SU-DHL-6 (cell line): Measurements from ENCODE around the gene NUP188.

Experiments
- H2AFZ ChIP-seq: fragments of 200-600 bp; sonication (generic); 2 replicates; pipeline ENCODE4 v1.6.1; 2014; ENCODE audit warnings: low read depth, mild to moderate bottlenecking, moderate library complexity, mixed read lengths, antibody characterized with exemption, low read length; ENCODE audit not compliant: severe bottlenecking
- H3F3A ChIP-seq: fragments of 200-600 bp; shearing (Covaris generic); 2 replicates; pipeline ENCODE4 v1.6.0; 2016; ENCODE audit warnings: antibody characterized with exemption, mild to moderate bottlenecking; ENCODE audit not compliant: insufficient read depth
- H3K27ac ChIP-seq: fragments of 200-600 bp; sonication (generic); 2 replicates; pipeline ENCODE4 v1.5.1; 2016; ENCODE audit warnings: low read depth, mild to moderate bottlenecking, low read length, moderate library complexity, mixed read lengths
- H3K27me3 ChIP-seq: fragments of 200-600 bp; sonication (generic), shearing (Covaris generic); 2 replicates; pipeline ENCODE4 v1.6.0; 2014; ENCODE audit warnings: mild to moderate bottlenecking, low read length
- H3K36me3 ChIP-seq: fragments of 200-600 bp; sonication (generic); 2 replicates; pipeline ENCODE4 v1.6.1; 2014; ENCODE audit warnings: mild to moderate bottlenecking, low read length, mixed read lengths
- H3K4me2 ChIP-seq: fragments of 300-600, 200-600 bp; shearing (Covaris generic), sonication (generic); 2 replicates; pipeline ENCODE4 v1.6.0; 2014; ENCODE audit warnings: low read length, low read depth, mild to moderate bottlenecking; ENCODE audit not compliant: poor library complexity, severe bottlenecking
- H3K4me3 ChIP-seq: fragments of 200-600 bp; sonication (generic); 2 replicates; pipeline ENCODE4 v1.5.1; 2014; ENCODE audit warnings: antibody characterized with exemption, low read length, mild to moderate bottlenecking, mixed read lengths; ENCODE audit not compliant: insufficient read depth, poor library complexity, severe bottlenecking
- H3K79me2 ChIP-seq: fragments of 200-600 bp; sonication (generic); 2 replicates; pipeline ENCODE4 v1.6.1; 2014; ENCODE audit warnings: mild to moderate bottlenecking, low read length, moderate library complexity; ENCODE audit not compliant: insufficient read depth
- H3K9ac ChIP-seq: fragments of 200-600 bp; sonication (generic); 2 replicates; pipeline ENCODE4 v1.7.0; 2014; ENCODE audit warnings: mild to moderate bottlenecking, low read length
- H3K9me2 ChIP-seq: fragments of 200-600 bp; sonication (generic); replicated peaks from 2 replicates; pipeline ENCODE4 v1.6.1; 2014; ENCODE audit warnings: low read length; ENCODE audit not compliant: insufficient read depth
- H3K9me3 ChIP-seq: fragments of 200-600 bp; sonication (generic); 2 replicates; pipeline ENCODE4 v1.6.1; 2014; ENCODE audit warnings: low read length, mixed read lengths; ENCODE audit not compliant: insufficient read depth
- H4K20me1 ChIP-seq: fragments of 200-600 bp; sonication (generic); 2 replicates; pipeline ENCODE4 v1.6.1; 2014; ENCODE audit warnings: low read depth, mild to moderate bottlenecking, antibody characterized with exemption, low read length, moderate library complexity, mixed read lengths
- EZH2phosphoT487 ChIP-seq: fragments of 200-600 bp; sonication (generic), shearing (Covaris generic); conservative IDR thresholded peaks from 2 replicates; pipeline ENCODE4 v1.6.1; 2018; ENCODE audit warnings: mild to moderate bottlenecking, antibody characterized with exemption, low read length, moderate library complexity, mixed read lengths
- TF ChIP-seq, protein P1 (sequence below): fragments of 200-600 bp; sonication (generic); IDR thresholded peaks from one replicate; pipeline ENCODE4 v1.5.1; 2017; ENCODE audit warnings: antibody characterized with exemption, mild to moderate bottlenecking, low read length, moderate library complexity; ENCODE audit not compliant: insufficient read depth, poor library complexity, severe bottlenecking

The NUP188 gene

DNA sequence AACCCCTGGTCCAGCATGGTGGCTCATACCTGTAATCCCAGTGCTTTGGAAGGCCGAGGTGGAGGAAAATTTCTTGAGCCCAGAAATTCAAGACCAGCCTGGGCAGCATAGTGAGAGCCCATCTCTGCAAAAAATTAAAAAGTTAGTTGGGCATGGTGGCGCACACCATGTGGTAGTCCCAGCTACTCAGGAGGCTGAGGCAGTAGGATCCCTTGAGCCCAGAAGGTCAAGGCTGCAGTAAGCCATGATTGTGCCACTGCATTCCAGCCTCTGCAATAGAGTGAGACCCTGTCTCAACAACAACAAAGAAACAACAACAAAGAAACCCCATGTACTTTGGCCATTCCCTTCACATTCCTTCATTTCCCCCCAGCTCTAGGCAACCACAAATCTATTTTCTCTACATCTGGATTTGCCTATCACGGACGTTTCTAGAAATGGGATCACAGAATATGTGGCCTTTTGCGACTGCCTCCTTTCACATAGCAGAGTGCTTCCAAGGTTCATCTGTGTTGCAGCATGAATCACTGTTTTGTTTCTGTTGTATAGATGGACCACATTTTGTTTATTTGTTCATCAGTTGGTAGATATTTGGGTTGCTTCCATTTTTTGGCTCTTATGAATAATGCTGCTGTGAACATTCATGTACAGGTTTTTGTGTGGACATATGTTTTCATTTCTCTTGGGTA is 106.8 kb downstream of the NUP188 start:
- Histone ChIP-seq H3K27me3 (no peaks in the 10 kb centered on the region), H4K20me1 (no peaks in the 10 kb centered on the region), H3K79me2 (no peaks in the 10 kb centered on the region), H3F3A (no peaks in the 10 kb centered on the region), H3K9me3 (no peaks in the 10 kb centered on the region), H3K9me2 (no peaks in the 10 kb centered on the region), H2AFZ (no peak overlapping the region), H3K9ac (no peak overlapping the region), H3K4me2 (no peak overlapping the region), H3K36me3 (no peaks in the 10 kb centered on the region), H3K27ac (no peak overlapping the region), H3K4me3 (no peak overlapping the region)
- TF ChIP-seq EZH2phosphoT487, result no peak
- TF ChIP-seq, protein P1, sequence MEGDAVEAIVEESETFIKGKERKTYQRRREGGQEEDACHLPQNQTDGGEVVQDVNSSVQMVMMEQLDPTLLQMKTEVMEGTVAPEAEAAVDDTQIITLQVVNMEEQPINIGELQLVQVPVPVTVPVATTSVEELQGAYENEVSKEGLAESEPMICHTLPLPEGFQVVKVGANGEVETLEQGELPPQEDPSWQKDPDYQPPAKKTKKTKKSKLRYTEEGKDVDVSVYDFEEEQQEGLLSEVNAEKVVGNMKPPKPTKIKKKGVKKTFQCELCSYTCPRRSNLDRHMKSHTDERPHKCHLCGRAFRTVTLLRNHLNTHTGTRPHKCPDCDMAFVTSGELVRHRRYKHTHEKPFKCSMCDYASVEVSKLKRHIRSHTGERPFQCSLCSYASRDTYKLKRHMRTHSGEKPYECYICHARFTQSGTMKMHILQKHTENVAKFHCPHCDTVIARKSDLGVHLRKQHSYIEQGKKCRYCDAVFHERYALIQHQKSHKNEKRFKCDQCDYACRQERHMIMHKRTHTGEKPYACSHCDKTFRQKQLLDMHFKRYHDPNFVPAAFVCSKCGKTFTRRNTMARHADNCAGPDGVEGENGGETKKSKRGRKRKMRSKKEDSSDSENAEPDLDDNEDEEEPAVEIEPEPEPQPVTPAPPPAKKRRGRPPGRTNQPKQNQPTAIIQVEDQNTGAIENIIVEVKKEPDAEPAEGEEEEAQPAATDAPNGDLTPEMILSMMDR, result no peak
